WTC11 (cell line): ENCODE results near the gene ZFP92. TPM values are rescaled to one million over a fixed set of nuclear protein-coding genes. Genes with fewer than 3 reads are reported as not detected.

Source experiments
- ATAC-seq: fragments of 200-7000 bp; cut with Tn5 transposase; 2 replicates; pipeline ENCODE4 v1.10.0; 2021; ENCODE audit warnings: mild to moderate bottlenecking, moderate library complexity
- CTCF ChIA-PET: fragments of 300-600 bp; sonication (Branson Sonifier 250); formaldehyde crosslinking; loops from one replicate; lab custom pipeline; 2021; ENCODE audit warnings: antibody characterized with exemption; lab: Charles Lee
- POLR2A ChIA-PET: fragments of 350-600 bp; sonication (Branson Sonifier 250); formaldehyde crosslinking; loops from one replicate; lab custom pipeline; 2021; ENCODE audit warnings: antibody characterized with exemption; lab: Charles Lee
- DNase-seq: peaks from one replicate; pipeline ENCODE4 v3.0.0; 2021; ENCODE audit warnings: low spot score
- H3K27ac Mint-ChIP-seq: 2 replicates; pipeline ENCODE4 v1.8.0; 2021; ENCODE audit warnings: mixed read lengths
- H3K27me3 Mint-ChIP-seq: 2 replicates; pipeline ENCODE4 v1.8.0; 2021; ENCODE audit warnings: low read depth, mild to moderate bottlenecking, moderate library complexity, mixed read lengths
- H3K36me3 Mint-ChIP-seq: 2 replicates; pipeline ENCODE4 v1.8.0; 2021; ENCODE audit warnings: mixed read lengths
- H3K4me1 Mint-ChIP-seq: 2 replicates; pipeline ENCODE4 v1.8.0; 2022; ENCODE audit warnings: mixed read lengths
- H3K4me3 Mint-ChIP-seq: 2 replicates; pipeline ENCODE4 v1.8.0; 2021; ENCODE audit warnings: mild to moderate bottlenecking, moderate library complexity, mixed read lengths
- H3K9me3 Mint-ChIP-seq: 2 replicates; pipeline ENCODE4 v1.8.0; 2021; ENCODE audit warnings: mixed read lengths
- ELF4 ChIP-seq: sonication (generic); formaldehyde crosslinking; IDR thresholded peaks from 2 replicates; pipeline ENCODE4 v1.8.1; 2022; ENCODE audit warnings: low read depth, mild to moderate bottlenecking, moderate library complexity, missing genetic modification reagents
- ERG ChIP-seq: fragments of 250-450 bp; sonication (Bioruptor Pico); IDR thresholded peaks from 2 replicates; pipeline ENCODE4 v1.8.0; 2021; ENCODE audit warnings: mild to moderate bottlenecking
- FOXJ3 ChIP-seq: sonication (generic); formaldehyde crosslinking; IDR thresholded peaks from 2 replicates; pipeline ENCODE4 v1.9.0; 2021; ENCODE audit warnings: missing genetic modification reagents, mild to moderate bottlenecking, borderline replicate concordance
- FOXP1 ChIP-seq: sonication (generic); formaldehyde crosslinking; IDR thresholded peaks from 2 replicates; pipeline ENCODE4 v1.8.0; 2022; ENCODE audit warnings: missing genetic modification reagents, mild to moderate bottlenecking, moderate library complexity, borderline replicate concordance
- FOXP4 ChIP-seq: sonication (generic); formaldehyde crosslinking; IDR thresholded peaks from 2 replicates; pipeline ENCODE4 v1.8.0; 2022; ENCODE audit warnings: mild to moderate bottlenecking, missing genetic modification reagents
- GRHL2 ChIP-seq: fragments of 250-450 bp; sonication (Bioruptor Pico); IDR thresholded peaks from 2 replicates; pipeline ENCODE4 v1.8.0; 2022; ENCODE audit warnings: mild to moderate bottlenecking, moderate library complexity; ENCODE audit not compliant: insufficient replicate concordance, severe bottlenecking
- HMGXB4 ChIP-seq: sonication (generic); formaldehyde crosslinking; IDR thresholded peaks from 2 replicates; pipeline ENCODE4 v1.8.1; 2023; ENCODE audit warnings: mild to moderate bottlenecking, moderate library complexity, missing genetic modification reagents
- KAT7 ChIP-seq: sonication (generic); formaldehyde crosslinking; IDR thresholded peaks from 2 replicates; pipeline ENCODE4 v1.8.1; 2023; ENCODE audit warnings: missing genetic modification reagents, mild to moderate bottlenecking, borderline replicate concordance
- MAX ChIP-seq: sonication (generic); formaldehyde crosslinking; IDR thresholded peaks from 2 replicates; pipeline ENCODE4 v1.8.0; 2022; ENCODE audit warnings: mild to moderate bottlenecking, missing genetic modification reagents
- MYBL2 ChIP-seq: sonication (generic); formaldehyde crosslinking; IDR thresholded peaks from 2 replicates; pipeline ENCODE4 v1.8.1; 2023; ENCODE audit warnings: mild to moderate bottlenecking, moderate library complexity, missing genetic modification reagents
- RELA ChIP-seq: sonication (generic); formaldehyde crosslinking; IDR thresholded peaks from 2 replicates; pipeline ENCODE4 v1.8.1; 2022; ENCODE audit warnings: missing genetic modification reagents, mild to moderate bottlenecking, borderline replicate concordance
- SMAD3 ChIP-seq: sonication (generic); formaldehyde crosslinking; IDR thresholded peaks from 2 replicates; pipeline ENCODE4 v1.8.0; 2022; ENCODE audit warnings: missing genetic modification reagents, mild to moderate bottlenecking, borderline replicate concordance
- SMAD4 ChIP-seq: sonication (generic); formaldehyde crosslinking; IDR thresholded peaks from 2 replicates; pipeline ENCODE4 v1.8.0; 2022; ENCODE audit warnings: mild to moderate bottlenecking, missing genetic modification reagents
- TEAD4 ChIP-seq: sonication (generic); formaldehyde crosslinking; IDR thresholded peaks from 2 replicates; pipeline ENCODE4 v1.8.0; 2022; ENCODE audit warnings: mild to moderate bottlenecking, missing genetic modification reagents
- ZBTB43 ChIP-seq: sonication (generic); formaldehyde crosslinking; IDR thresholded peaks from 2 replicates; pipeline ENCODE4 v1.8.1; 2023; ENCODE audit warnings: mild to moderate bottlenecking, missing genetic modification reagents
- ZNF263 ChIP-seq: sonication (generic); formaldehyde crosslinking; IDR thresholded peaks from 2 replicates; pipeline ENCODE4 v1.8.1; 2022; ENCODE audit warnings: low read depth, mild to moderate bottlenecking, moderate library complexity, missing genetic modification reagents
- ZNF317 ChIP-seq: sonication (generic); formaldehyde crosslinking; IDR thresholded peaks from 2 replicates; pipeline ENCODE4 v1.8.1; 2023; ENCODE audit warnings: low read depth, mild to moderate bottlenecking, moderate library complexity, missing genetic modification reagents, borderline replicate concordance
- ZNF671 ChIP-seq: fragments of 250-450 bp; sonication (Bioruptor Pico); IDR thresholded peaks from 2 replicates; pipeline ENCODE4 v1.8.0; 2021; ENCODE audit warnings: mild to moderate bottlenecking
- total RNA-seq: library from RNA; stranded (reverse); gene quantifications from 3 replicates; pipeline ENCODE4 v1.2.3, GENCODE V29; 2021

The ZFP92 gene
- total RNA-seq, 1 experiment from 2014 or later: 0.31 TPM

GRCh38 chrX:153379508-153379907 lies 31.8 kb upstream of the ZFP92 start:
- no peaks in the 10 kb centered on the region for H3K27me3 Mint-ChIP-seq
- no peak for DNase-seq
- ChIA-PET CTCF (no interaction called here), POLR2A (no interaction called here)
- H3K4me1 Mint-ChIP-seq: no peaks in the 10 kb centered on the region
- peaks cover 11% of the 10 kb centered on the region for H3K9me3 Mint-ChIP-seq
- ATAC-seq: no peak
- no peak for TF ChIP-seq ZNF263 (CRISPR knock-in tag)
- TF ChIP-seq SMAD3: no peak
- TF ChIP-seq ERG (CRISPR knock-in tag): no peak
- no peak for TF ChIP-seq HMGXB4 (CRISPR knock-in tag)
- no peak for TF ChIP-seq ZNF317 (CRISPR knock-in tag)
- TF ChIP-seq FOXJ3 (CRISPR knock-in tag): no peak
- no peak for TF ChIP-seq FOXP1 (CRISPR knock-in tag)
- TF ChIP-seq GRHL2 (CRISPR knock-in tag): no peak
- TF ChIP-seq ZNF671 (CRISPR knock-in tag): no peak
- TF ChIP-seq FOXP4 (CRISPR knock-in tag): no peak
- no peak for TF ChIP-seq ELF4
- TF ChIP-seq KAT7 (CRISPR knock-in tag): no peak
- TF ChIP-seq MYBL2 (CRISPR knock-in tag): no peak
- TF ChIP-seq TEAD4: no peak
- no peak for TF ChIP-seq ZBTB43 (CRISPR knock-in tag)
- TF ChIP-seq MAX: no peak
- H3K36me3 Mint-ChIP-seq: no peaks in the 10 kb centered on the region
- no peak overlapping the region for H3K4me3 Mint-ChIP-seq
- H3K27ac Mint-ChIP-seq: no peak overlapping the region

GRCh38 chrX:153379971-153380581 lies 31.2 kb upstream of the ZFP92 start:
- ATAC-seq: no peak
- ChIA-PET CTCF (interaction anchor here (0.8 kb wide), 1 partner anchor 81 kb away, joined by 3 read pairs; no protein-coding TSS in a partner anchor), POLR2A (no interaction called here)
- H3K4me3 Mint-ChIP-seq: no peak overlapping the region
- H3K9me3 Mint-ChIP-seq: peaks cover 11% of the 10 kb centered on the region
- no peaks in the 10 kb centered on the region for H3K27me3 Mint-ChIP-seq
- TF ChIP-seq SMAD4 (CRISPR knock-in tag): no peak
- no peak for TF ChIP-seq RELA (CRISPR knock-in tag)
- H3K36me3 Mint-ChIP-seq: no peaks in the 10 kb centered on the region
- H3K4me1 Mint-ChIP-seq: no peaks in the 10 kb centered on the region
- no peak for DNase-seq
- H3K27ac Mint-ChIP-seq: no peak overlapping the region
